MCF 10A (cell line): ENCODE results near the gene GRIN3B. TPM values are rescaled to one million over a fixed set of nuclear protein-coding genes. Genes with fewer than 3 reads are reported as not detected.

Source experiments
- BruUV-seq: library from RNA; stranded (reverse); fragments of 400-500 nt; replicated peaks from 2 replicates; lab custom pipeline; 2021; lab: Mats Ljungman, UMichigan
- CTCF ChIA-PET: fragments of 300-600 bp; sonication (Branson Sonifier 250); formaldehyde crosslinking; extraction: SDS; loops from one replicate; lab custom pipeline; 2021; ENCODE audit warnings: antibody characterized with exemption, inconsistent platforms; lab: Yijun Ruan, JAX
- POLR2A ChIA-PET: fragments of 300-600, 350-650 bp; sonication (Branson Sonifier 250); formaldehyde crosslinking; extraction: SDS; loops from one replicate; lab custom pipeline; 2020; ENCODE audit warnings: antibody characterized with exemption, inconsistent platforms; lab: Yijun Ruan, JAX
- DNase-seq: peaks from one replicate; pipeline ENCODE4 v3.0.0-alpha.2; 2018; ENCODE audit not compliant: unreplicated experiment
- H3K27ac Mint-ChIP-seq: one replicate; pipeline ENCODE4 v1.8.0; 2022; ENCODE audit warnings: mild to moderate bottlenecking, low read depth, mixed read lengths; ENCODE audit not compliant: unreplicated experiment
- H3K27me3 Mint-ChIP-seq: one replicate; pipeline ENCODE4 v1.8.0; 2022; ENCODE audit warnings: mixed read lengths; ENCODE audit not compliant: insufficient read depth, unreplicated experiment
- H3K36me3 Mint-ChIP-seq: one replicate; pipeline ENCODE4 v1.8.0; 2022; ENCODE audit warnings: mild to moderate bottlenecking, moderate library complexity, mixed read lengths; ENCODE audit not compliant: insufficient read depth, unreplicated experiment
- H3K4me1 Mint-ChIP-seq: one replicate; pipeline ENCODE4 v1.8.0; 2022; ENCODE audit warnings: mixed read lengths; ENCODE audit not compliant: insufficient read depth, unreplicated experiment
- H3K4me3 Mint-ChIP-seq: one replicate; pipeline ENCODE4 v1.8.0; 2022; ENCODE audit warnings: mild to moderate bottlenecking, moderate library complexity, mixed read lengths; ENCODE audit not compliant: unreplicated experiment
- H3K9me3 Mint-ChIP-seq: one replicate; pipeline ENCODE4 v1.8.0; 2022; ENCODE audit warnings: mixed read lengths; ENCODE audit not compliant: unreplicated experiment
- CTCF ChIP-seq: fragments of 200-600 bp; IDR thresholded peaks from one replicate; pipeline ENCODE4 v1.8.0; 2022; ENCODE audit warnings: antibody characterized with exemption, mild to moderate bottlenecking; ENCODE audit not compliant: unreplicated experiment
- intact Hi-C: fragments of 100-400 bp; cut with micrococcal nuclease; formaldehyde crosslinking; loops from 2 replicates; pipeline ENCODE4 v1.14.1; 2022
- total RNA-seq: library from RNA; stranded (reverse); gene quantifications from 2 replicates; pipeline ENCODE4 v1.2.3, GENCODE V29; 2022

The GRIN3B gene
- total RNA-seq, 1 experiment from 2014 or later, result not detected

GRCh38 chr19:974564-975257 lies 25.5 kb upstream of the GRIN3B start:
- no TSS peak for BruUV-seq
- Mint-ChIP-seq H3K27ac (no peak overlapping the region), H3K27me3 (no peaks in the 10 kb centered on the region), H3K9me3 (no peaks in the 10 kb centered on the region), H3K4me3 (no peak overlapping the region), H3K4me1 (no peaks in the 10 kb centered on the region), H3K36me3 (peaks cover 31% of the 10 kb centered on the region)
- intact Hi-C loops, result no loop called here
- ChIA-PET CTCF (interaction anchor here (1.3 kb wide), 1 partner anchor 9 kb away, joined by 5 read pairs; the partner anchor contains the start of gene WDR18), POLR2A (no interaction called here)
- DNase-seq, result no peak
- TF ChIP-seq CTCF, result no peak

- intact Hi-C loops, result no loop called here
- no peaks in the 10 kb centered on the region for H3K27me3 Mint-ChIP-seq
- H3K4me1 Mint-ChIP-seq, result no peaks in the 10 kb centered on the region
- TF ChIP-seq CTCF, result no peak
- H3K4me3 Mint-ChIP-seq, result no peak overlapping the region
- no peak overlapping the region for H3K27ac Mint-ChIP-seq
- ChIA-PET CTCF (interaction anchor here (0.9 kb wide), 1 partner anchor 23 kb away, joined by 4 read pairs; no protein-coding TSS in a partner anchor), POLR2A (no interaction called here)
- peaks cover 15% of the 10 kb centered on the region for H3K36me3 Mint-ChIP-seq
- DNase-seq, result no peak
- H3K9me3 Mint-ChIP-seq, result no peaks in the 10 kb centered on the region
- BruUV-seq, result no TSS peak
These were observed 23.7 kb upstream of the GRIN3B start for GRCh38 chr19:976476-976875.

- no peaks in the 10 kb centered on the region for H3K4me1 Mint-ChIP-seq
- DNase-seq, result no peak
- no TSS peak for BruUV-seq
- no peak overlapping the region for H3K27ac Mint-ChIP-seq
- no peaks in the 10 kb centered on the region for H3K9me3 Mint-ChIP-seq
- peaks cover 13% of the 10 kb centered on the region for H3K36me3 Mint-ChIP-seq
- no peaks in the 10 kb centered on the region for H3K27me3 Mint-ChIP-seq
- POLR2A ChIA-PET, result no interaction called here
- CTCF ChIA-PET, result interaction anchor here (0.7 to 1.0 kb wide), 3 partner anchors 22 to 486 kb away, joined by 3 to 4 read pairs (median 3); no protein-coding TSS in a partner anchor
- intact Hi-C loops, result no loop called here
- no peak overlapping the region for H3K4me3 Mint-ChIP-seq
- TF ChIP-seq CTCF, result no peak
These were observed 23.2 kb upstream of the GRIN3B start for GRCh38 chr19:977058-977464.

GRCh38 chr19:979318-979741 lies 20.9 kb upstream of the GRIN3B start:
- no peaks in the 10 kb centered on the region for H3K9me3 Mint-ChIP-seq
- CTCF ChIA-PET, result no interaction called here
- no peak for DNase-seq
- no peaks in the 10 kb centered on the region for H3K4me1 Mint-ChIP-seq
- intact Hi-C loops, result no loop called here
- peaks cover 11% of the 10 kb centered on the region for H3K36me3 Mint-ChIP-seq
- TF ChIP-seq CTCF, result no peak
- POLR2A ChIA-PET, result no interaction called here
- no peaks in the 10 kb centered on the region for H3K27me3 Mint-ChIP-seq
- no peak overlapping the region for H3K27ac Mint-ChIP-seq
- BruUV-seq, result no TSS peak
- no peak overlapping the region for H3K4me3 Mint-ChIP-seq
